Measurements from ENCODE around the gene COL13A1.

DNA sequence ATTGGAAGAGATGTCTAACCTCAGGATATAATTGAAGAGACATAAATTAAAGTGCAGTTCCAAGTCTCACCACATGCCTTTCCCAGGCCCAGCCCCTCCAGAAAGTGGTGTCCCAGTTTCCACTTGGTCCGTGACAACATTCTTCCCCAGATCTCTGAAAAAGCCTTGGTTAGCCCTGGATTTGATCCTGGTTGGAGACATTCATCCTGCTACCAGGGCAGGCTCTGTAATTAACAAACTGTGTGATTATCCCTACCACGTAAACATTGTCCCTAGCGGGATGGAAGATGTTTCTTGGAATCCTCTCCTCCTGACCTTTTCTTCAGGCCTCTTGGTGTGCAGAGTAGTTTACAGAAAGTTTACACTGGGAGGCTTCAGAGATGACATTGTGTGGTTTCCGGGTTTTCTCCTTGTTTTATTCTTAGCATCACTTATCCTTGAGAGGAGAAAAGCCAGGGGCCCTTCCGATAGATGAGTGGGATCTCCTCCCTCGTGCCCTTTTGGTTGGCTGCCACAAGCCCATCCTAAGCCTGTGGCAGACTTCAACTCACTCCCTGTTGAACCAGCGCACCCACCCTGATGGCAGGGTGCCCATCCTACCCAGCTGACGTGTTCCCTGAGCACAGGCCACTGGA lies 83.8 kb downstream of the COL13A1 start:
- no peak for TF ChIP-seq EZH2 (IDR thresholded peaks at IDR 0.05; ENCODE audit: insufficient read depth, low read length)
- TF ChIP-seq, protein P1, sequence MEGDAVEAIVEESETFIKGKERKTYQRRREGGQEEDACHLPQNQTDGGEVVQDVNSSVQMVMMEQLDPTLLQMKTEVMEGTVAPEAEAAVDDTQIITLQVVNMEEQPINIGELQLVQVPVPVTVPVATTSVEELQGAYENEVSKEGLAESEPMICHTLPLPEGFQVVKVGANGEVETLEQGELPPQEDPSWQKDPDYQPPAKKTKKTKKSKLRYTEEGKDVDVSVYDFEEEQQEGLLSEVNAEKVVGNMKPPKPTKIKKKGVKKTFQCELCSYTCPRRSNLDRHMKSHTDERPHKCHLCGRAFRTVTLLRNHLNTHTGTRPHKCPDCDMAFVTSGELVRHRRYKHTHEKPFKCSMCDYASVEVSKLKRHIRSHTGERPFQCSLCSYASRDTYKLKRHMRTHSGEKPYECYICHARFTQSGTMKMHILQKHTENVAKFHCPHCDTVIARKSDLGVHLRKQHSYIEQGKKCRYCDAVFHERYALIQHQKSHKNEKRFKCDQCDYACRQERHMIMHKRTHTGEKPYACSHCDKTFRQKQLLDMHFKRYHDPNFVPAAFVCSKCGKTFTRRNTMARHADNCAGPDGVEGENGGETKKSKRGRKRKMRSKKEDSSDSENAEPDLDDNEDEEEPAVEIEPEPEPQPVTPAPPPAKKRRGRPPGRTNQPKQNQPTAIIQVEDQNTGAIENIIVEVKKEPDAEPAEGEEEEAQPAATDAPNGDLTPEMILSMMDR (IDR thresholded peaks at IDR 0.05; ENCODE audit: insufficient read depth, low read depth, low read length): peak; percentile 43

Data from astrocyte (in vitro differentiated cells and primary cell).